Breast epithelium (tissue), 3 donors: ENCODE measurements around the gene NR3C1.

Experiments used
- POLR2A ChIP-seq: fragments of 450-650 bp; IDR thresholded peaks from one replicate; pipeline ENCODE4 v1.6.1; 2016; ENCODE audit warnings: antibody characterized with exemption, mild to moderate bottlenecking, moderate library complexity
- TF ChIP-seq, protein P1 (sequence below), 3 donors: fragments of 450-650 bp; IDR thresholded peaks; one replicate each; pipeline ENCODE4 v1.5.1; 2016 to 2017; ENCODE audit warnings: antibody characterized with exemption in 3 of 3, mild to moderate bottlenecking in 3 of 3, moderate library complexity in 3 of 3

DNA sequence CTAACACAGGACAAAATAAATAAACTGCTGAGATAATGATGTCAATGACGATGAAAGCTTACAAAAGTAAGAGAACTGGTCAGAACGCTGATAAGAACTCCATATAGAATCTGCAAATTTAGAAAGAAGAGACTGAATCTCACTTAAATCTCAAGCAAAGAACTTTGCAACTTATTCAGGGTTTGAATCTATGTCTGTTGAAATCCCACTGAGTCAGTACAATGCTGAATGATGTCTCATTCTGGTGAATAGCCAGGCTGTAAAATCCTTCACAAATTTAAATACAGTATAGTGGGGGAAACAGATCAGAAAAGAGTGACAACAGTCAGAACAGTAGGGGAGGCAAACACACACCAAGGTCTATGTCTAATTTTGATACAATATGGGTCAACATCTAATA, 38.9 kb upstream of the NR3C1 start:
- no peak for TF ChIP-seq POLR2A
- TF ChIP-seq, protein P1, sequence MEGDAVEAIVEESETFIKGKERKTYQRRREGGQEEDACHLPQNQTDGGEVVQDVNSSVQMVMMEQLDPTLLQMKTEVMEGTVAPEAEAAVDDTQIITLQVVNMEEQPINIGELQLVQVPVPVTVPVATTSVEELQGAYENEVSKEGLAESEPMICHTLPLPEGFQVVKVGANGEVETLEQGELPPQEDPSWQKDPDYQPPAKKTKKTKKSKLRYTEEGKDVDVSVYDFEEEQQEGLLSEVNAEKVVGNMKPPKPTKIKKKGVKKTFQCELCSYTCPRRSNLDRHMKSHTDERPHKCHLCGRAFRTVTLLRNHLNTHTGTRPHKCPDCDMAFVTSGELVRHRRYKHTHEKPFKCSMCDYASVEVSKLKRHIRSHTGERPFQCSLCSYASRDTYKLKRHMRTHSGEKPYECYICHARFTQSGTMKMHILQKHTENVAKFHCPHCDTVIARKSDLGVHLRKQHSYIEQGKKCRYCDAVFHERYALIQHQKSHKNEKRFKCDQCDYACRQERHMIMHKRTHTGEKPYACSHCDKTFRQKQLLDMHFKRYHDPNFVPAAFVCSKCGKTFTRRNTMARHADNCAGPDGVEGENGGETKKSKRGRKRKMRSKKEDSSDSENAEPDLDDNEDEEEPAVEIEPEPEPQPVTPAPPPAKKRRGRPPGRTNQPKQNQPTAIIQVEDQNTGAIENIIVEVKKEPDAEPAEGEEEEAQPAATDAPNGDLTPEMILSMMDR (IDR thresholded peaks at IDR 0.05), result no peak
